GM21390 (cell line): ENCODE measurements around the gene STUB1.
A peak's percentile ranks its signal among the peaks of the same experiment; 100 is the strongest.
"Not testable (repeated sequence)": the region's sequence is repeated elsewhere in the genome, so short reads cannot be mapped to it uniquely, and the experiment has no call there.

ENCODE experiments used
- ATAC-seq: cut with Tn5 transposase; IDR thresholded peaks from one replicate; pipeline ENCODE4 v1.9.1; 2021; ENCODE audit not compliant: unreplicated experiment

Gene STUB1

DNA sequence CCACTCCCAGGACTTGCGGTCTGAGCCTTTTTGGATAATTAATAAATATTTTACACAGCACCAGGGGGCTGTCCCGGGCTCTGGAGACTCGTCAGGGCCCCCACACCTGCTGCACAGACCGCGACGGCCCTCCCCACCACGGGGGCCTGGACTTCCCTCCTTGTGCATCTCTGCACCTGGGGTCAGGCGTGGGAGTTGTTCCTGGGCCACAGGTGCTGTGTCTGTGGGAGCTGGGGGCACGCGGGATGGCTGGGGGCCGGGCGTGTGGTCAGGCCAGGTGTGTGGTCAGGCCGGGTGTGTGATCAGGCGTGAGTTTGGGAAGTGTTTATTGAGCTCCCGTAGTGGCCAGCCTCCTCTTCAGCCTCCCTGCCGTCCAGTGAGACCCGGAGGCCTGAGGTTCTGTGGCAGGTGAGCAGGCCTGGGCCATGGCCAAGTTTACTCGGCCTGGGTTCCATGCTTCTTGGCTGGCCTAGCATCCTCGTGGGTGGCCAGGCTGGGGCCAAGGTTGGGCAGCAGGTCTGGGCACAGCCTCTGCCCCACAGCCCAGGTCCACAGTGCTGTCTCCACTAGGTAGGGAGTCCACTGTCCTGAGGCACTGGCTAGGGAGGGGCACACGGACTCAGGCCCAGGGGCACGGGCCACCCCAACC, 1.9 kb upstream of the STUB1 start:
- no peak for ATAC-seq

- no peak for ATAC-seq
Observed at GRCh38 chr16:678858-679813, 1.1 kb upstream of the STUB1 start.

GRCh38 chr16:680625-680945, 375 bp downstream of the STUB1 start:
- no peak for ATAC-seq

- ATAC-seq = no peak
Observed at GRCh38 chr16:680967-681745, 946 bp downstream of the STUB1 start.

GRCh38 chr16:681746-682427, 1.7 kb downstream of the STUB1 start:
- no peak for ATAC-seq

DNA sequence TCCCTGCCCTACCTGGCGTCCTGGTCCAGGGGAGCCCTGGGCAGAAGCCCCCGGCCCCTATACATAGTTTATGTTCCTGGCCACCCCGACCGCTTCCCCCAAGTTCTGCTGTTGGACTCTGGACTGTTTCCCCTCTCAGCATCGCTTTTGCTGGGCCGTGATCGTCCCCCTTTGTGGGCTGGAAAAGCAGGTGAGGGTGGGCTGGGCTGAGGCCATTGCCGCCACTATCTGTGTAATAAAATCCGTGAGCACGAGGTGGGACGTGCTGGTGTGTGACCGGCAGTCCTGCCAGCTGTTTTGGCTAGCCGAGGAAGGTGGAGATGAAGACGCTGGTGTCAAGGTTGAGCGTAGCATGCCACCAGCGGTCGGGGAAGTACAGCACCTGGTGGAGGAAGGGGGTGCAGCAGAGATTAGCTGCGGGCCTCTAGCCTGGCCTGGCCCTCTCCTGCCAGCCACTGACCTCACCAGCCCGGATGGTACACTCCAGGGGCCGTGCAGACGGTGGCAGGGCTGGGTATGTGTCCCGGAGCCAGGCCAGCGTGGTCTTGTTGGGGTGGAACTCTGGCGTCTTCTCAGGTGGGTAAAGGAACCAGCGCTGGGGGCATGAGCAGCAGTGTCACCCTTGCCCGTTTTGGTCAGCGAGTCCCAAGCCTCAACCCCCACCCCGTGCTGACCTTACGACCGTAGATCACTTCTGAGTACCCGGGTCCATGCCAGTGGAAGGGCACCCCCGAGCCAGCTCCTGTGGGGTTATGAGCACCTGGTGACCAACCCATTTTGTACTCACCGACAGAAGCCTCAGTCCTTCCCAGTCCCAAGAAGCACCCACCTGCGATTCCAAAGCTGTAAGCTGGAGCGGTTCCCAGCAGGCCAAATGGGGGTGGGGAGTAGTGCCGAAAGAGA, 2.5 kb downstream of the STUB1 start:
- no peak for ATAC-seq

- ATAC-seq = no peak
Observed at GRCh38 chr16:683396-684070, 3.3 kb downstream of the STUB1 start.

DNA sequence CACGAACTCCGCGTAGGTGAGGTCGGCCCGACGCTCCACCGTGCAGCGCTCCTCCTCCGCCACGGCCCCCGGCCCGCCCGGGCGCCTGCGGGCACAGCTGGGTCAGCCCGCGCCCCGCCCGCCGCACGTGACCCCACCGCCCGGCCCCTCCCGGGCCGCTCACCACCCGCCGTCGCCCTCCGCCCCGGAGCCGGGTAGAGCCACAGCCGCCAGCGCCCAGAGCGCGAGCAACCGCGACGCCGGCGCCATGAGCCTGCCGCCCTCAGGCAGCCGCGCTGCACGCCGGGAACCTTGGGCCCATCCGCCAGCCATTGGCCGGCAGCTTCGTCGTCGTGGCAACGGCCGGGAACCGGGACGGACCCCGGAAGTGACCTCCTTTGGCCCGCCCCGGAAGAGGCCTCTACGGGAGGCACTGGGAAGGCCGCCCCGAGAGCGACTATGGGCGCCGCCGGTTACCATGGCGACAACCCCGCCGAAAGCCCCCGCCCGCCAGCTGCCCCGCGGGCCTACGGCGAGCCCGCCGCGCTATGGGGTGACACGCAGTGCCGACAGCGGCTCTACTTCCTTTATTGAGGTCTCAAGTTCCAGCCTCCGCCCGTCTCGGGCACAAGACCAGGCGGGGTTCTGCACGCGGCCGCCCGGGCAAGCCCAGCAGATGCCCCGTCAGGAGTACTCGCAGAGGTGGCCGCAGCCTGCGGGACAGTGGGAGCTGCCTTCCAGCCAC, 4.0 kb downstream of the STUB1 start, which contains the start of gene JMJD8:
JMJD8 (minus strand) TSS at position 264 of the 724 bp plus-strand sequence; CDS start at position 249, 15 bp downstream.
- ATAC-seq = peak; percentile 72

DNA sequence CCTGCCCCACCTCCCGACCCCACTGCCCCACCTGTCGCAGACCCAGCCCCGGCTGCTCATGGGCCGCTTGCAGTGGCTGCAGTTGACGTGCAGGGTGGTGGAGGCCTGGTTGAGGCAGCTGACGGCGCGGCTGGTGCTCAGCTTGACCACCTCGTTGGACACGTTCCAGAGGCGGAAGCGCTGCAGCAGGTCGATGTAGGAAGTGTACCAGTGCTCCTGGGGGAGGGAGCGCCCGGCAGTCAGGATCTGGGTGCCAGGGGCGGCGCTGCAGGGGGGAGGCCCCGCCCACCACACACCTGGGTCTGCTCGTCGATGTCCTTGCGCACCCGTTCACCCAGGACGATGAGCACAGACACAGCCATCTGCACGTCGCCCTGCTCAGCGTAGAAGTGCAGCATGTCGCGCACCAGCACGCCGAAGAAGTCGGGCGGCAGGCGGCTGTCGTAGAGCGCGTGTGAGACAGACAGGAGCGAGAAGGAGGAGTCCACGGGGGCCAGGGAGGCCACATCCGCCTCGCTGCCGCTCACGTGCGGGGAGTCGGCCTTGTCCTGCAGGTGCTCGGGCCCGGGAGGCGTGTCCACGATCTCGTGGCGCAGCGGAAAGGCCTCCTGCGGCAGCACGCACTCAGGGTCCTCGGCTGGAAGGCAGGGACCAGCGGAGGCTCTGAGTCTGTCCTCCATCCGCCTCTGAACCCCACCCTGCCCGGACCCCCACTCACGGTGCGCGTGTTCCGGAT, 4.9 kb downstream of the STUB1 start:
- ATAC-seq = no peak

GRCh38 chr16:685967-686366, 5.8 kb downstream of the STUB1 start:
- ATAC-seq = no peak

- ATAC-seq = no peak
Observed at GRCh38 chr16:686459-687260, 6.5 kb downstream of the STUB1 start.

DNA sequence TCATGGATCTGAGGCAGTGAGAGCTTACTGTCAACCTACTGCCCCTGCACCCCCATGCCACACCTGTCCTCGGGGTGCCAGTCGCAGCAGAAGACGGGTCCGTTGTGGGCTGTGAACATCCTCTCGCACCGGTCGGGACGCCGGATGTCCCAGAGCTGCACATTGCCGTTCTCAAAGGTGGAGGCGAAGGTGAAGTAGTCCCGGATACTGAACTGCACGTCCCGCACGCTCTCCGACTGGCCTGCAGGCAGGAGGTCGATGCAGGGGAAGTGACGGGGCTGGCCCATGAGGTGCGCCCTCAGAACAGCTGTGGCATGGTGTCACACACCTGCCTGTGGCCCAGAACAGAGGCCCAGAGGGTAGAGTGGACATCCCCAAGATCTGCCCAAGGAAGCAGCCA, 7.3 kb downstream of the STUB1 start:
- no peak for ATAC-seq

DNA sequence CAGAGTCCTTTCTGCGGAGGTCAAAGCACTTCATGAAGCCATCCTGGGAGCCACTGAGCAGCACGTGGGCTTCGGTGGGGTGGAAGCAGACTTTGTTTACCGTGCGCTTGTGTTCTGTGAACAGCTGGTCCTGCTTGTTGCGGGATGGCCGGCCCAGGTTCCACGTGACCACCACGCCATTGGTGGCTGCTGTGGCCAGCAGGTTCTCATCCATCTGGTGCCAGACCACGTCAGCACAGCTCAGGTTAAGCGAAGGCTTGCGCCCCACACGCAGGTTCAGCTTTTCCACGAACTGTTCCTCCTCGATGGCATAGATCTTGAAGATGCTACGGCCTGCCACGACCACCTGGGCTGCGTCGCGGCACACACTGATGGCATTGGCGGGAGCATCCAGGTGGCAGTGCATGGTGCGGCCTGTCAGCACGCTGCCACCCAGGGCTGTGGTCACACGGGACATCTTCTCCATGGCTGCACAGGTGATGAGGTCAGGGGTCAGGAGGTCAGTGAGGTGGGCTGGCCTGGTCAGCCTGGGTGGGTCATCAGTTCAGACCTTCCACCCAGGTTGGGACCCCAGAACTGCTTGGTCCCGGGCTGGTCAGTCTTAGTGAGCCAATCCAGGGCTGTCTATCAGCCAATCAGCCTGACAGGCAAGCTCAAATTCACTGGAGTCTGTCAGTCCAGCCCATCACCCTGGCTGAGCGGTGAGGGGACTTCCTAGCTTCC, 9.1 kb downstream of the STUB1 start:
- no peak for ATAC-seq

- not testable (repeated sequence) for ATAC-seq
Observed at GRCh38 chr16:691242-691641, 11.0 kb downstream of the STUB1 start.

DNA sequence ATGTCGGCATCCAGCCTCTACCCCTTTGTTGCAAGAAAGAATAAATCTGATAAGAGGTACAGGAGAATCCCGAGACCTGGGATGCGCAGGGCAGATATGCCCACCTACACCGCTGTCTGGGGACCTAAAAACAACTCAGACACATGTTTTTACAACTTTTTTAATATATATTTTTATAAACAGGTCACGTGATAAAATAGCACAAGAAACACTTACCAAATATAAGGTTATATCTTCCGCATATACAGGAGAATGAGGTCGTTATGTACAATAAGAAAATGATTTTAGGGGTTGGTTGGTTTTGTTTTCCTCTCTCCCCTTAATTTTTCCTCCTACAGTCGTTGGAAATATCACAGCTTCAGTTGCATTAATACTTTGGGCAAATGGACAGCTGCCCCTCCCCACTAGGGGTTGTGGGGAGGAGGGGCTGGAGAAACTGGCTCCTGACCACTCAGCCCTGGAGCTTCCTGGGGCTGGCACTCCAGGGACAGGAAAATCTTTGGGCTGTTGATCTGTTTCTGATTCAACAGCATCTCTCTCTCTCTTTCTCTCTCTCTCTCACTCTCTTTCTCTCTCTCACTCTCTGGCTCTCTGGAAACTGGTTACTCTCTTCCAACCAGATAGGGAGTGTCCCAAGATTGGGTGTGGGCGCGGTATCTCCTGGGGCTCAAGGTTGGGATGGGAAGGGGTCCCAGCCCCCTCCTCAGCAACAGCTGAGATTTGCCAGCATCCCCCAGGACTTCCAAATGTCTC, 12.3 kb downstream of the STUB1 start:
- no peak for ATAC-seq

- ATAC-seq = no peak
Observed at GRCh38 chr16:693364-693763, 13.2 kb downstream of the STUB1 start.
